ENCODE data around the gene CLK3. TPM values are rescaled to one million over a fixed set of nuclear protein-coding genes. Genes with fewer than 3 reads are reported as not detected.

The CLK3 gene
- total RNA-seq, 2 experiments from 2014 or later, result 86.5 to 109 TPM

DNA sequence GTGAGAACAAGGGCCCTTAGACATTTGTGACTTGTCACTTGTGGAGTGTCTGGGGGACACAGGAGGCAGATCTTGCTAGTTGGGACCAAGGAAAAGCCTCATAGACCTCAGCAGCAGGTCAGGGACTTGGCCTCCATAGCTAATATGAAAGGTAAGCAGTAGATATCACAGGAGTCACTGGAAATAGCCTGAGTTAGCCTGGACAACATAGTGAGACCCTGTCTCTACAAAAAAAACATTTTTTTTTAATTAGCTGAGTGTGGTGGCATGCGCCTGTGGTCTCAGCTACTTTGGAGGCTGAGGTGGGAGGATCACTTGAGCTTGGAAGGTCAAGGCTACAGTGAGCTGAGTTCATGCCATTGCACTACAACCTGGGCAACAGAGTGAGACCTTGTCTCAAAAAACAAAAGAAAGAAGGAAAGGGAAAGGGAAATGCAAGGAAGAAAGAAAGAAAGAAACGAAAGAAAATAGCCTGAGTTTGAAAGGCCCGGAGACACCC, 37.1 kb upstream of the CLK3 start:
- TF ChIP-seq EZH2phosphoT487 (IDR thresholded peaks at IDR 0.05; ENCODE audit: borderline replicate concordance, low read depth, low read length), result no peak
- TF ChIP-seq, protein P1, sequence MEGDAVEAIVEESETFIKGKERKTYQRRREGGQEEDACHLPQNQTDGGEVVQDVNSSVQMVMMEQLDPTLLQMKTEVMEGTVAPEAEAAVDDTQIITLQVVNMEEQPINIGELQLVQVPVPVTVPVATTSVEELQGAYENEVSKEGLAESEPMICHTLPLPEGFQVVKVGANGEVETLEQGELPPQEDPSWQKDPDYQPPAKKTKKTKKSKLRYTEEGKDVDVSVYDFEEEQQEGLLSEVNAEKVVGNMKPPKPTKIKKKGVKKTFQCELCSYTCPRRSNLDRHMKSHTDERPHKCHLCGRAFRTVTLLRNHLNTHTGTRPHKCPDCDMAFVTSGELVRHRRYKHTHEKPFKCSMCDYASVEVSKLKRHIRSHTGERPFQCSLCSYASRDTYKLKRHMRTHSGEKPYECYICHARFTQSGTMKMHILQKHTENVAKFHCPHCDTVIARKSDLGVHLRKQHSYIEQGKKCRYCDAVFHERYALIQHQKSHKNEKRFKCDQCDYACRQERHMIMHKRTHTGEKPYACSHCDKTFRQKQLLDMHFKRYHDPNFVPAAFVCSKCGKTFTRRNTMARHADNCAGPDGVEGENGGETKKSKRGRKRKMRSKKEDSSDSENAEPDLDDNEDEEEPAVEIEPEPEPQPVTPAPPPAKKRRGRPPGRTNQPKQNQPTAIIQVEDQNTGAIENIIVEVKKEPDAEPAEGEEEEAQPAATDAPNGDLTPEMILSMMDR (conservative IDR thresholded peaks at IDR 0.05; ENCODE audit: low read length), result no peak
- POLR2A ChIA-PET, result no interaction called here
- intact Hi-C loops (cut with micrococcal nuclease; ENCODE audit: unreplicated experiment), result no loop called here

DNA sequence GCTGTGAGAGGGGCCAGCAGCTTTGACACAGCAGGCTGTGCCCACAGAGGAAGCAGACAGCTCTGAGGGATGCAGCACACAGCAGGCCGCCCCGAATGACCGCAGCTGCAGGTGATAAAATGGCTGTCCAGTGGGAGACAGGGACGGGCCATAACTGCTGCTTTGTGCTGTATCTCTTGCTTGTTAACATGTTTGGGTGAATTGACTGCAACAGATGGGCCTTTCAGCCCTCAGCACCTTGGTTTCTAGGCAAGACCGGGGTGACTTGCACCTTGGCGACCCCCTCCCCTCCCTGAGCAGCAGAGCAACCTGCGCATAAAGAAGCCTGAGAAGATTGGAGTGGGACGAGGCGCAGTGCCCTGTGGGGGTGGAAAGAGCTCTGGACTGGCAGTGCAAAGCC, 36.6 kb upstream of the CLK3 start:
- no peaks in the 10 kb centered on the region for H3K9me2 ChIP-seq (ENCODE audit: insufficient read depth, low read length)
- no peak overlapping the region for H3K27ac ChIP-seq (ENCODE audit: low read depth, low read length, poor library complexity, severe bottlenecking)
- no peaks in the 10 kb centered on the region for H3K36me3 ChIP-seq (ENCODE audit: insufficient read depth, low read length)
- TF ChIP-seq, protein P1 (conservative IDR thresholded peaks at IDR 0.05; ENCODE audit: low read length), result no peak
- TF ChIP-seq EZH2phosphoT487 (IDR thresholded peaks at IDR 0.05; ENCODE audit: borderline replicate concordance, low read depth, low read length), result no peak
- H4K20me1 ChIP-seq (ENCODE audit: insufficient read depth, low read length), result no peaks in the 10 kb centered on the region
- no peaks in the 10 kb centered on the region for H3K9me3 ChIP-seq (ENCODE audit: low read length)
- no peak overlapping the region for H3K4me2 ChIP-seq (ENCODE audit: low read length)
- no peak overlapping the region for H3K4me3 ChIP-seq (ENCODE audit: low read depth, low read length, poor library complexity, severe bottlenecking)
- BruUV-seq (replicated peaks), result no TSS peak
- peaks cover 6% of the 10 kb centered on the region for H3K4me1 ChIP-seq (ENCODE audit: insufficient read depth, low read length, poor library complexity, severe bottlenecking)
- no peaks in the 10 kb centered on the region for H3K79me2 ChIP-seq (ENCODE audit: insufficient read depth, low read depth, low read length)
- DNase-seq (ENCODE audit: low spot score), result no peak
- CTCF ChIA-PET (ENCODE audit: unreplicated experiment), result no interaction called here
- POLR2A ChIA-PET, result no interaction called here
- intact Hi-C loops (cut with micrococcal nuclease; ENCODE audit: unreplicated experiment), result no loop called here
- no peak overlapping the region for H2AFZ ChIP-seq (ENCODE audit: low read length)

More for the DNA sequence above, 37.1 kb upstream of the CLK3 start:
- BruUV-seq (replicated peaks), result no TSS peak
- Histone ChIP-seq H3K4me2 (ENCODE audit: low read length) (no peak overlapping the region), H4K20me1 (ENCODE audit: insufficient read depth, low read length) (no peaks in the 10 kb centered on the region), H3K9me2 (ENCODE audit: insufficient read depth, low read length) (no peaks in the 10 kb centered on the region), H3K4me3 (ENCODE audit: low read depth, low read length, poor library complexity, severe bottlenecking) (no peak overlapping the region), H3K27ac (ENCODE audit: low read depth, low read length, poor library complexity, severe bottlenecking) (no peak overlapping the region), H2AFZ (ENCODE audit: low read length) (no peak overlapping the region), H3K79me2 (ENCODE audit: insufficient read depth, low read depth, low read length) (no peaks in the 10 kb centered on the region), H3K9me3 (ENCODE audit: low read length) (no peaks in the 10 kb centered on the region), H3K36me3 (ENCODE audit: insufficient read depth, low read length) (no peaks in the 10 kb centered on the region), H3K4me1 (ENCODE audit: insufficient read depth, low read length, poor library complexity, severe bottlenecking) (peaks cover 6% of the 10 kb centered on the region)
- no peak for DNase-seq (ENCODE audit: low spot score)
- CTCF ChIA-PET (ENCODE audit: unreplicated experiment), result no interaction called here

DNA sequence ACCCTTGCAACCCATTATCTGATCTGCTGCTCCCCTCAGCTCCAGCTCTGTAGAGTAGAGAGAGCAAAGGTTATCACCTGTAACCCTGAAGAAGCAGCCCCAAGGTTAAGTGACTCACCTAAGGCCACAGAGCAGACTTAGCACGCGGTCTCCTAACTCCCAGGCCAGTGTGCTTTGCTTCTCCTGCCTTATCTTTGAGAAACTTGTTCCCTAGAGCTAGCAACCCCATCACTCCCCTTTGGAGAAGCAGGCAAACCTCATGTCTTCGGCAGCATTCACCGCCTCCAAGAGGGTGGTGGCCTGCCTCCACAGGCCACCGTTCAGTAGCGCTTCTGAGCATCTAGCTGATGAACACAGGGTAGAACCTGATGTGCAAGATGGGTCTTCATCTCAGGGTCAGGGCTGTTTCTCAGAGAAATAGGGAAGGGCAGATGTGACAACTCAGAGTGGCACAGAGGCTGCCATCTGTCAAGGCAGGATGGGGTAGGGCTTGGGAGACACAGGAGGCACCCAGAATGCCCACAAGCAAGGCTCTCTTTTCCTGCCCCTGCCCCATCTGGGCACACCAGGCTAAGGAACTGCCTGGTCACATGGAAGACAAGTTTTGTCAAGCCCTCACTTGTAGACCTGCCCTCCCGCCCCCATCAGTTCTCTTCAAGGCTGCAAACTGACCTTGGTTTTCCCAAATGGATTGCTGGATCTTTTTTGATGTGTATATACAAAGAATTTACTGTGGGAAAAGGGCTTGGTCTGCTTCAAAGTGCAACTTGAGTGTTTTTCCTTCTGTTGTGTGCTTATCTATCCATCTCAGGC, 34.9 kb upstream of the CLK3 start:
- Histone ChIP-seq H2AFZ (ENCODE audit: low read length) (no peak overlapping the region), H3K4me2 (ENCODE audit: low read length) (no peak overlapping the region), H4K20me1 (ENCODE audit: insufficient read depth, low read length) (no peaks in the 10 kb centered on the region; the same call in 1 of the 2 replicates), H3K4me1 (ENCODE audit: insufficient read depth, low read length, poor library complexity, severe bottlenecking) (peaks cover 6% of the 10 kb centered on the region), H3K9me2 (ENCODE audit: insufficient read depth, low read length) (no peaks in the 10 kb centered on the region), H3K79me2 (ENCODE audit: insufficient read depth, low read depth, low read length) (no peaks in the 10 kb centered on the region), H3K4me3 (ENCODE audit: low read depth, low read length, poor library complexity, severe bottlenecking) (no peak overlapping the region), H3K27ac (ENCODE audit: low read depth, low read length, poor library complexity, severe bottlenecking) (no peak overlapping the region), H3K9me3 (ENCODE audit: low read length) (no peaks in the 10 kb centered on the region), H3K36me3 (ENCODE audit: insufficient read depth, low read length) (no peaks in the 10 kb centered on the region)
- no peak for TF ChIP-seq EZH2phosphoT487 (IDR thresholded peaks at IDR 0.05; ENCODE audit: borderline replicate concordance, low read depth, low read length)
- TF ChIP-seq, protein P1 (conservative IDR thresholded peaks at IDR 0.05; ENCODE audit: low read length), result no peak
- ChIA-PET POLR2A (no interaction called here), CTCF (ENCODE audit: unreplicated experiment) (no interaction called here)
- intact Hi-C loops (cut with micrococcal nuclease; ENCODE audit: unreplicated experiment), result no loop called here
- no peak for DNase-seq (ENCODE audit: low spot score)
- no TSS peak for BruUV-seq (replicated peaks)

Measured in OCI-LY7 (cell line).